22Rv1 (cell line): ENCODE results near the gene BUD13.

Experiments
- CTCF ChIP-seq: fragments of 450-650 bp; IDR thresholded peaks from 2 replicates; pipeline ENCODE4 v1.5.1; 2017; ENCODE audit warnings: mild to moderate bottlenecking
- ZFX ChIP-seq: fragments of 450-650 bp; IDR thresholded peaks from 2 replicates; pipeline ENCODE4 v1.6.1; 2017; ENCODE audit warnings: antibody characterized with exemption, borderline replicate concordance

GRCh38 chr11:116775975-116776374 is 3.2 kb upstream of the BUD13 start:
- TF ChIP-seq CTCF (no peak), ZFX (no peak)
